A549 (cell line): Measurements from ENCODE around the gene POLH. TPM values are rescaled to one million over a fixed set of nuclear protein-coding genes. Genes with fewer than 3 reads are reported as not detected.

Experiments used
- ATAC-seq, 2 experiments: fragments of 200-7000 bp in 1 of 2; fragments of >200 bp in 1 of 2; cut with Nextera tagmentation in 1 of 2; cut with Tn5 transposase in 1 of 2; 3 replicates each; pipeline versions ENCODE4 v1.8.0 to v1.9.1; 2018 to 2020; ENCODE audit warnings: mild to moderate bottlenecking in 1 of 2, moderate library complexity in 1 of 2
- CTCF ChIA-PET: fragments of 300-600 bp; sonication (Branson Sonifier 250); formaldehyde crosslinking; extraction: SDS; loops from one replicate; lab custom pipeline; 2021; ENCODE audit warnings: antibody characterized with exemption, inconsistent platforms; lab: Yijun Ruan, JAX
- POLR2A ChIA-PET: fragments of 350-600 bp; formaldehyde crosslinking; extraction: SDS; loops from one replicate; lab custom pipeline; 2021; ENCODE audit warnings: antibody characterized with exemption, inconsistent platforms; lab: Yijun Ruan, JAX
- DNase-seq, 2 experiments: peaks; one replicate each; pipeline versions ENCODE4 v3.0.0 to v3.0.0-alpha.2; 2011 to 2016; ENCODE audit warnings: low read depth in 1 of 2, low spot score in 1 of 2
- FAIRE-seq: peaks from 2 replicates; lab custom pipeline; 2011; peaks lifted over from hg19 to GRCh38; lab: Jason Lieb, UNC
- H3K27ac ChIP-seq, 2 experiments: fragments of >200 bp; sonication (Bioruptor Twin); formaldehyde crosslinking; 3 replicates each; pipeline ENCODE4 v1.5.1; 2016 to 2017
- H3K4me1 ChIP-seq: fragments of >200 bp; sonication (Bioruptor Twin); formaldehyde crosslinking; 3 replicates; pipeline ENCODE4 v1.6.1; 2016
- H3K4me2 ChIP-seq: fragments of >200 bp; sonication (Bioruptor Twin); formaldehyde crosslinking; 3 replicates; pipeline ENCODE4 v1.6.1; 2016
- H3K4me3 ChIP-seq: fragments of >200 bp; sonication (Bioruptor Twin); formaldehyde crosslinking; 3 replicates; pipeline ENCODE4 v1.5.1; 2016
- H3K9me3 ChIP-seq: fragments of >200 bp; sonication (Bioruptor Twin); formaldehyde crosslinking; 3 replicates; pipeline ENCODE4 v1.6.1; 2016
- ATOH8 ChIP-seq: fragments of 250-450 bp; sonication (Bioruptor Pico); IDR thresholded peaks from 2 replicates; pipeline ENCODE4 v1.5.0; 2020; ENCODE audit warnings: low read depth, mild to moderate bottlenecking, moderate library complexity
- BCL3 ChIP-seq: fragments of >200 bp; sonication (Bioruptor Twin); formaldehyde crosslinking; IDR thresholded peaks from 3 replicates; pipeline ENCODE4 v1.6.1; 2016
- CBX8 ChIP-seq: fragments of 200-600 bp; sonication (generic); IDR thresholded peaks from 2 replicates; pipeline ENCODE4 v1.6.1; 2016
- CHD4 ChIP-seq: fragments of 200-600 bp; sonication (generic); IDR thresholded peaks from 2 replicates; pipeline ENCODE4 v1.6.1; 2016; ENCODE audit warnings: antibody characterized with exemption, mild to moderate bottlenecking, borderline replicate concordance
- E2F6 ChIP-seq: IDR thresholded peaks from 2 replicates; pipeline ENCODE4 v1.6.1; 2012; ENCODE audit warnings: low read depth, borderline replicate concordance
- EHMT2 ChIP-seq: fragments of 200-600 bp; sonication (generic); IDR thresholded peaks from 2 replicates; pipeline ENCODE4 v1.6.1; 2016; ENCODE audit warnings: antibody characterized with exemption, low read depth, mild to moderate bottlenecking, moderate library complexity
- EP300 ChIP-seq, 2 experiments: fragments of >200 bp; sonication (Bioruptor Twin); formaldehyde crosslinking; IDR thresholded peaks; 2 replicates in 1 of 2; 3 replicates in 1 of 2; pipeline ENCODE4 v1.6.1; 2016 to 2017
- ESRRA ChIP-seq: fragments of 150-350 bp; IDR thresholded peaks from 2 replicates; pipeline ENCODE4 v1.6.1; 2014; ENCODE audit warnings: mild to moderate bottlenecking, low read length, borderline replicate concordance
- HOXB5 ChIP-seq: fragments of 250-450 bp; sonication (Bioruptor Pico); IDR thresholded peaks from 2 replicates; pipeline ENCODE4 v1.5.0; 2020; ENCODE audit warnings: mild to moderate bottlenecking, moderate library complexity
- KDM1A ChIP-seq: fragments of 200-600 bp; sonication (generic); IDR thresholded peaks from 2 replicates; pipeline ENCODE4 v1.6.1; 2016; ENCODE audit warnings: low read depth, mild to moderate bottlenecking
- KDM5A ChIP-seq: fragments of 200-600 bp; sonication (generic); IDR thresholded peaks from 2 replicates; pipeline ENCODE4 v1.6.1; 2016; ENCODE audit warnings: antibody characterized with exemption, mild to moderate bottlenecking
- MAZ ChIP-seq: fragments of 150-350 bp; IDR thresholded peaks from 2 replicates; pipeline ENCODE4 v1.6.1; 2014; ENCODE audit warnings: antibody characterized with exemption, low read depth, low read length, borderline replicate concordance
- MYC ChIP-seq: IDR thresholded peaks from 2 replicates; pipeline ENCODE4 v1.6.1; 2012; ENCODE audit warnings: mild to moderate bottlenecking, inconsistent platforms, low read length, improper control_type of control experiment, borderline replicate concordance
- NR3C1 ChIP-seq: fragments of >200 bp; sonication (Bioruptor Twin); formaldehyde crosslinking; IDR thresholded peaks from 3 replicates; pipeline ENCODE4 v1.6.1; 2017
- RAD21 ChIP-seq, 2 experiments: fragments of >200 bp in 1 of 2; sonication (Bioruptor Twin) in 1 of 2; formaldehyde crosslinking in 1 of 2; IDR thresholded peaks in 1 of 2; conservative IDR thresholded peaks in 1 of 2; 2 replicates in 1 of 2; 3 replicates in 1 of 2; pipeline ENCODE4 v1.6.1; 2012 to 2018; ENCODE audit warnings: inconsistent platforms in 1 of 2
- SMC3 ChIP-seq: fragments of >200 bp; sonication (Bioruptor Twin); formaldehyde crosslinking; IDR thresholded peaks from 3 replicates; pipeline ENCODE4 v1.6.1; 2018; ENCODE audit warnings: inconsistent platforms
- ZC3H11A ChIP-seq: fragments of 450-650 bp; IDR thresholded peaks from 2 replicates; pipeline ENCODE4 v1.6.1; 2014; ENCODE audit warnings: antibody characterized with exemption, mild to moderate bottlenecking
- ZNF302 ChIP-seq: fragments of 250-450 bp; sonication (Bioruptor Pico); IDR thresholded peaks from 2 replicates; pipeline ENCODE4 v1.9.0; 2021; ENCODE audit warnings: inconsistent platforms, mild to moderate bottlenecking, moderate library complexity
- ZSCAN20 ChIP-seq: fragments of 250-450 bp; sonication (Bioruptor Pico); IDR thresholded peaks from 2 replicates; pipeline ENCODE4 v1.8.0; 2022; ENCODE audit warnings: mild to moderate bottlenecking, moderate library complexity
- WGBS: methylation state at CpG from one replicate; pipeline ENCODE4 v1.1.6; 2017; ENCODE audit errors: missing lambda C conversion rate; 5-methylcytosine and 5-hydroxymethylcytosine counted together
- polyA plus RNA-seq, 4 experiments: library from polyadenylated mRNA; depleted of rRNA in 3 of 4; stranded (reverse); fragments of >200 nt; fragmentation: RNase III in 1 of 4; extraction: RNeasy Plus Mini Kit Qiagen cat#74134 plus additional on column Dnase treatment in 1 of 4; gene quantifications; 2 replicates in 3 of 4; 3 replicates in 1 of 4; pipeline ENCODE4 v1.2.3, GENCODE V29; 2011 to 2017
- TF ChIP-seq, protein P1 (sequence below): fragments of >200 bp; sonication (Bioruptor Twin); formaldehyde crosslinking; IDR thresholded peaks from 3 replicates; pipeline ENCODE4 v1.5.1; 2016
- TF ChIP-seq, protein P2 (sequence below): fragments of 200-600 bp; sonication (generic); IDR thresholded peaks from 2 replicates; pipeline ENCODE4 v1.6.1; 2016; ENCODE audit warnings: antibody characterized with exemption, mild to moderate bottlenecking, moderate library complexity
- TF ChIP-seq, protein P3 (sequence below): fragments of 150-350 bp; IDR thresholded peaks from 2 replicates; pipeline ENCODE4 v1.6.1; 2014; ENCODE audit warnings: low read depth, mild to moderate bottlenecking, low read length

The POLH gene
- polyA plus RNA-seq, 2 of the 4 experiments (the other 2 are of a cell fraction): 7.0 to 14.4 TPM

- POLR2A ChIA-PET: interaction anchor here (1.0 kb wide), 1 partner anchor 21 kb away, joined by 3 read pairs; no protein-coding TSS in a partner anchor
- Histone ChIP-seq H3K4me1 (no peaks in the 10 kb centered on the region; the same call in 2 of the 3 replicates), H3K4me3 (no peak overlapping the region), H3K9me3 (no peaks in the 10 kb centered on the region), H3K27ac (peak overlapping the region in 1 of 2 experiments; percentile 54; a peak in 1 of 6 replicates), H3K4me2 (no peak overlapping the region)
- WGBS: under 1% methylated on average over 5 of the region's 5 CpGs
- peak; percentile 41; the same call in 2 of the 3 replicates for TF ChIP-seq SMC3
- peak; percentile 46; a peak in 4 of 5 replicates for TF ChIP-seq RAD21 (conservative IDR thresholded peaks at IDR 0.05 in 1 of 2, IDR thresholded peaks at IDR 0.05 in 1 of 2)
- TF ChIP-seq EP300 (IDR thresholded peaks at IDR 0.05): no peak
- TF ChIP-seq, protein P1, sequence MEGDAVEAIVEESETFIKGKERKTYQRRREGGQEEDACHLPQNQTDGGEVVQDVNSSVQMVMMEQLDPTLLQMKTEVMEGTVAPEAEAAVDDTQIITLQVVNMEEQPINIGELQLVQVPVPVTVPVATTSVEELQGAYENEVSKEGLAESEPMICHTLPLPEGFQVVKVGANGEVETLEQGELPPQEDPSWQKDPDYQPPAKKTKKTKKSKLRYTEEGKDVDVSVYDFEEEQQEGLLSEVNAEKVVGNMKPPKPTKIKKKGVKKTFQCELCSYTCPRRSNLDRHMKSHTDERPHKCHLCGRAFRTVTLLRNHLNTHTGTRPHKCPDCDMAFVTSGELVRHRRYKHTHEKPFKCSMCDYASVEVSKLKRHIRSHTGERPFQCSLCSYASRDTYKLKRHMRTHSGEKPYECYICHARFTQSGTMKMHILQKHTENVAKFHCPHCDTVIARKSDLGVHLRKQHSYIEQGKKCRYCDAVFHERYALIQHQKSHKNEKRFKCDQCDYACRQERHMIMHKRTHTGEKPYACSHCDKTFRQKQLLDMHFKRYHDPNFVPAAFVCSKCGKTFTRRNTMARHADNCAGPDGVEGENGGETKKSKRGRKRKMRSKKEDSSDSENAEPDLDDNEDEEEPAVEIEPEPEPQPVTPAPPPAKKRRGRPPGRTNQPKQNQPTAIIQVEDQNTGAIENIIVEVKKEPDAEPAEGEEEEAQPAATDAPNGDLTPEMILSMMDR: peak; percentile 64
- DNase-seq (peak; percentile 50 to 69), ATAC-seq (peak; percentile 85 to 86), FAIRE-seq (no peak)
- CTCF ChIA-PET: interaction anchor here (0.6 to 5.6 kb wide), 21 partner anchors 9 to 474 kb away, joined by 3 to 45 read pairs (median 5); partner anchors contain the start of genes GTPBP2, LRRC73 and MRPS18A
These were observed 32.4 kb downstream of the POLH start for GRCh38 chr6:43608310-43608763.

DNA sequence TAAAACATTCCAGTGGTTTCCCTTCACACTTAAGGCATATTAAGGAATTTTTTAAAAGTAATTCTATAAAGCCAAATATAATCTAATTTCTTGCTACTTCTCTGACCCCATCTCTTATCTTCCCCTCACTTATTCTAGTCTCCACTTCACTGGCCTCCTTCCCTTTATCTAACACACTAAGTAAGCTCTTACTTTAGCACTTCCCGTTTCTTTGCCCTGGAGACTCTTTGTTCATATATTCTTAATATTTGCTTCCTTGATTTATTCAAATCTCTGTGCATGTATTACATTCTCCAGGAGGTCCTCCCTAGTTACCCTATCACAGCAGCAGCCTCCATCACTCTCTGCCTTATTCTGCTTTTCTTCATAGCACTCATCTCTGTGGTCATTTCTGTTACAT, 32.8 kb downstream of the POLH start:
- POLR2A ChIA-PET: interaction anchor here (1.0 kb wide), 1 partner anchor 21 kb away, joined by 3 read pairs; no protein-coding TSS in a partner anchor
- Histone ChIP-seq H3K9me3 (no peaks in the 10 kb centered on the region), H3K27ac (no peak overlapping the region; a peak in 1 of 6 replicates), H3K4me3 (no peak overlapping the region), H3K4me1 (no peaks in the 10 kb centered on the region; the same call in 2 of the 3 replicates), H3K4me2 (no peak overlapping the region)
- CTCF ChIA-PET: interaction anchor here (0.6 to 5.6 kb wide), 18 partner anchors 11 to 473 kb away, joined by 3 to 45 read pairs (median 5); partner anchors contain the start of genes GTPBP2, LRRC73 and MRPS18A
- WGBS: 86% methylated on average over 1 of the region's 1 CpG
- ATAC-seq (no peak), DNase-seq (no peak), FAIRE-seq (no peak)
- TF ChIP-seq, protein P1: no peak
- TF ChIP-seq E2F6: no peak
- TF ChIP-seq ZNF302 (CRISPR knock-in tag): no peak
- TF ChIP-seq, protein P2, sequence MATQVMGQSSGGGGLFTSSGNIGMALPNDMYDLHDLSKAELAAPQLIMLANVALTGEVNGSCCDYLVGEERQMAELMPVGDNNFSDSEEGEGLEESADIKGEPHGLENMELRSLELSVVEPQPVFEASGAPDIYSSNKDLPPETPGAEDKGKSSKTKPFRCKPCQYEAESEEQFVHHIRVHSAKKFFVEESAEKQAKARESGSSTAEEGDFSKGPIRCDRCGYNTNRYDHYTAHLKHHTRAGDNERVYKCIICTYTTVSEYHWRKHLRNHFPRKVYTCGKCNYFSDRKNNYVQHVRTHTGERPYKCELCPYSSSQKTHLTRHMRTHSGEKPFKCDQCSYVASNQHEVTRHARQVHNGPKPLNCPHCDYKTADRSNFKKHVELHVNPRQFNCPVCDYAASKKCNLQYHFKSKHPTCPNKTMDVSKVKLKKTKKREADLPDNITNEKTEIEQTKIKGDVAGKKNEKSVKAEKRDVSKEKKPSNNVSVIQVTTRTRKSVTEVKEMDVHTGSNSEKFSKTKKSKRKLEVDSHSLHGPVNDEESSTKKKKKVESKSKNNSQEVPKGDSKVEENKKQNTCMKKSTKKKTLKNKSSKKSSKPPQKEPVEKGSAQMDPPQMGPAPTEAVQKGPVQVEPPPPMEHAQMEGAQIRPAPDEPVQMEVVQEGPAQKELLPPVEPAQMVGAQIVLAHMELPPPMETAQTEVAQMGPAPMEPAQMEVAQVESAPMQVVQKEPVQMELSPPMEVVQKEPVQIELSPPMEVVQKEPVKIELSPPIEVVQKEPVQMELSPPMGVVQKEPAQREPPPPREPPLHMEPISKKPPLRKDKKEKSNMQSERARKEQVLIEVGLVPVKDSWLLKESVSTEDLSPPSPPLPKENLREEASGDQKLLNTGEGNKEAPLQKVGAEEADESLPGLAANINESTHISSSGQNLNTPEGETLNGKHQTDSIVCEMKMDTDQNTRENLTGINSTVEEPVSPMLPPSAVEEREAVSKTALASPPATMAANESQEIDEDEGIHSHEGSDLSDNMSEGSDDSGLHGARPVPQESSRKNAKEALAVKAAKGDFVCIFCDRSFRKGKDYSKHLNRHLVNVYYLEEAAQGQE: no peak
- no peak for TF ChIP-seq MAZ
- no peak for TF ChIP-seq ZC3H11A
- TF ChIP-seq CHD4: no peak
- no peak for TF ChIP-seq HOXB5 (CRISPR knock-in tag)
- no peak for TF ChIP-seq KDM5A
- no peak for TF ChIP-seq KDM1A
- TF ChIP-seq ZSCAN20: no peak
- TF ChIP-seq EHMT2: no peak
- TF ChIP-seq MYC: no peak
- no peak for TF ChIP-seq ATOH8 (CRISPR knock-in tag)
- no peak for TF ChIP-seq CBX8
- no peak for TF ChIP-seq BCL3
- no peak for TF ChIP-seq NR3C1
- no peak for TF ChIP-seq SMC3
- TF ChIP-seq, protein P3, sequence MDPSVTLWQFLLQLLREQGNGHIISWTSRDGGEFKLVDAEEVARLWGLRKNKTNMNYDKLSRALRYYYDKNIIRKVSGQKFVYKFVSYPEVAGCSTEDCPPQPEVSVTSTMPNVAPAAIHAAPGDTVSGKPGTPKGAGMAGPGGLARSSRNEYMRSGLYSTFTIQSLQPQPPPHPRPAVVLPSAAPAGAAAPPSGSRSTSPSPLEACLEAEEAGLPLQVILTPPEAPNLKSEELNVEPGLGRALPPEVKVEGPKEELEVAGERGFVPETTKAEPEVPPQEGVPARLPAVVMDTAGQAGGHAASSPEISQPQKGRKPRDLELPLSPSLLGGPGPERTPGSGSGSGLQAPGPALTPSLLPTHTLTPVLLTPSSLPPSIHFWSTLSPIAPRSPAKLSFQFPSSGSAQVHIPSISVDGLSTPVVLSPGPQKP: no peak
- no peak for TF ChIP-seq ESRRA
